PC-3 (cell line): Measurements from ENCODE around the gene ATP5ME. TPM values are rescaled to one million over a fixed set of nuclear protein-coding genes. Genes with fewer than 3 reads are reported as not detected.

ENCODE experiments used
- ATAC-seq: fragments of 200-7000 bp; cut with Tn5 transposase; 2 replicates; pipeline ENCODE4 v1.9.1; 2020; ENCODE audit warnings: mild to moderate bottlenecking, moderate library complexity
- BruUV-seq: library from RNA; stranded (reverse); fragments of 400-500 nt; replicated peaks from 2 replicates; lab custom pipeline; 2021; lab: Mats Ljungman, UMichigan
- CTCF ChIA-PET: fragments of 300-600 bp; sonication (Branson Sonifier 250); formaldehyde crosslinking; loops from one replicate; lab custom pipeline; 2022; ENCODE audit warnings: antibody characterized with exemption; lab: Charles Lee
- POLR2A ChIA-PET: fragments of 300-600 bp; sonication (Branson Sonifier 250); formaldehyde crosslinking; loops from one replicate; lab custom pipeline; 2022; ENCODE audit warnings: antibody characterized with exemption; ENCODE audit not compliant: unreplicated experiment; lab: Charles Lee
- DNase-seq: peaks from one replicate; pipeline ENCODE4 v3.0.0-alpha.2; 2015
- H2AFZ ChIP-seq: fragments of 300-600 bp; sonication (generic); 2 replicates; pipeline ENCODE4 v1.6.0; 2016; ENCODE audit warnings: antibody characterized with exemption, low read length
- H3F3A ChIP-seq: fragments of 300-600 bp; sonication (generic); one replicate; pipeline ENCODE4 v1.6.0; 2017; ENCODE audit warnings: antibody characterized with exemption, low read length, control low read depth, mild to moderate bottlenecking; ENCODE audit not compliant: unreplicated experiment
- H3K27ac ChIP-seq: fragments of 300-600 bp; sonication (generic); 2 replicates; pipeline ENCODE4 v1.5.1; 2016; ENCODE audit warnings: mild to moderate bottlenecking, low read length
- H3K27me3 ChIP-seq: fragments of 300-600 bp; sonication (generic); 2 replicates; pipeline ENCODE4 v1.6.1; 2016; ENCODE audit warnings: low read length, mixed read lengths
- H3K36me3 ChIP-seq: fragments of 300-600 bp; sonication (generic); 2 replicates; pipeline ENCODE4 v1.6.1; 2016; ENCODE audit warnings: low read depth, mixed run types, low read length, mixed read lengths
- H3K4me1 ChIP-seq: fragments of 300-600 bp; sonication (generic); 2 replicates; pipeline ENCODE4 v1.5.1; 2016; ENCODE audit warnings: low read length; ENCODE audit not compliant: insufficient read depth
- H3K4me2 ChIP-seq: fragments of 300-600 bp; sonication (generic); 2 replicates; pipeline ENCODE4 v1.6.0; 2016; ENCODE audit warnings: low read length
- H3K4me3 ChIP-seq: fragments of 300-600 bp; sonication (generic); 2 replicates; pipeline ENCODE4 v1.5.1; 2016; ENCODE audit warnings: mild to moderate bottlenecking, low read length, mixed read lengths
- H3K79me2 ChIP-seq: fragments of 300-600 bp; sonication (generic); 2 replicates; pipeline ENCODE4 v1.6.1; 2017; ENCODE audit warnings: low read length, mixed read lengths
- H3K9ac ChIP-seq: fragments of 300-600 bp; sonication (generic); 2 replicates; pipeline ENCODE4 v1.6.0; 2016; ENCODE audit warnings: mild to moderate bottlenecking, low read length
- H3K9me2 ChIP-seq: fragments of 300-600 bp; sonication (generic); replicated peaks from 2 replicates; pipeline ENCODE4 v1.6.1; 2016; ENCODE audit warnings: mixed run types, low read length, mixed read lengths
- H3K9me3 ChIP-seq: fragments of 300-600 bp; sonication (generic); 2 replicates; pipeline ENCODE4 v1.6.1; 2016; ENCODE audit warnings: low read length, mixed read lengths
- H4K20me1 ChIP-seq: fragments of 300-600 bp; sonication (generic); 2 replicates; pipeline ENCODE4 v1.6.1; 2016; ENCODE audit warnings: low read length, mixed read lengths
- EZH2 ChIP-seq: fragments of 300-600 bp; sonication (generic); IDR thresholded peaks from one replicate; pipeline ENCODE4 v1.6.1; 2017; ENCODE audit warnings: antibody characterized with exemption, mild to moderate bottlenecking, low read length; ENCODE audit not compliant: unreplicated experiment
- EZH2phosphoT487 ChIP-seq: fragments of 300-600 bp; sonication (generic); IDR thresholded peaks from 2 replicates; pipeline ENCODE4 v1.6.1; 2018; ENCODE audit warnings: mild to moderate bottlenecking, antibody characterized with exemption, low read length, borderline replicate concordance
- intact Hi-C: fragments of 100-400 bp; cut with micrococcal nuclease; formaldehyde crosslinking; loops from 2 replicates; pipeline ENCODE4 v1.9.0; 2023
- total RNA-seq: library from RNA; depleted of rRNA; stranded (reverse); fragments of >200 nt; gene quantifications from 2 replicates; pipeline ENCODE4 v1.2.3, GENCODE V29; 2014
- TF ChIP-seq, protein P1 (sequence below): fragments of 300-600 bp; sonication (generic); conservative IDR thresholded peaks from 2 replicates; pipeline ENCODE4 v1.5.1; 2017; ENCODE audit warnings: antibody characterized with exemption, low read depth, mild to moderate bottlenecking, low read length

ATP5ME gene
- total RNA-seq, 1 experiment from 2014 or later: 579 TPM

DNA sequence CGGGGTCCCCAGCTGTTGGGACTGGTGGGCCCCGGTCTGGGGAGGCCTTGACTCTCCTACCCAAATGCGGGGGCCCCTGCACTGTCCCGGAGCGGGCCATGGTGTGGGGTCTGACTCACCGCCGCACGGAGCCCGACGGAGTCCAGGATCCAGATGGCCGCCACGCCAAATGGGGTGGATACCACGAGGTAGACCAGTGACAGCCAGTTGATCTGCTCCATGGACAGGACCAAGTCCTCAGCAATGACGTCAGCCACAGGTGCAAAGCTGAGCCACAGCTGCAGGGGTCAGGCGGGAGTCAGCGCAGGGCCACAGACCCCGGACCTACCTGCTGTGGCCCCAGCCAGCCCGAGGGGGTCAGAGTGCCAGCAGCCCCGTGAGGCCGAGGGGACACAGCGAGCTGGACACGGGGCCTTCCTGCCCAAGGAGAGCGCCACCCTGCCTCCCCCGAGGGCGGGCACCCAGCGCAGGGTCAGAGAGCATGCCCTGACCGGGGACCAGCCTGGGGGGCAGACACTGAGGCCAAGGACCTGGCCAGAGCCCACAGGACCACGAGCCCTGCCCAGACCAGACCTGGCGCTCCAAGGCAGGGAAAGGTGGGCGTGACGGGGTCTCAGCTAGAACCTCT, 12.5 kb upstream of the ATP5ME start:
- no peak for DNase-seq
- Histone ChIP-seq H3K36me3 (no peaks in the 10 kb centered on the region), H3K9me3 (no peaks in the 10 kb centered on the region), H3K4me2 (no peak overlapping the region), H2AFZ (no peak overlapping the region), H3F3A (no peaks in the 10 kb centered on the region), H3K9ac (no peak overlapping the region), H3K27ac (no peak overlapping the region), H3K27me3 (no peaks in the 10 kb centered on the region), H3K79me2 (no peaks in the 10 kb centered on the region), H3K4me1 (peaks cover 16% of the 10 kb centered on the region), H4K20me1 (no peaks in the 10 kb centered on the region), H3K4me3 (no peak overlapping the region), H3K9me2 (no peaks in the 10 kb centered on the region)
- POLR2A ChIA-PET: no interaction called here
- CTCF ChIA-PET: no interaction called here
- TF ChIP-seq, protein P1, sequence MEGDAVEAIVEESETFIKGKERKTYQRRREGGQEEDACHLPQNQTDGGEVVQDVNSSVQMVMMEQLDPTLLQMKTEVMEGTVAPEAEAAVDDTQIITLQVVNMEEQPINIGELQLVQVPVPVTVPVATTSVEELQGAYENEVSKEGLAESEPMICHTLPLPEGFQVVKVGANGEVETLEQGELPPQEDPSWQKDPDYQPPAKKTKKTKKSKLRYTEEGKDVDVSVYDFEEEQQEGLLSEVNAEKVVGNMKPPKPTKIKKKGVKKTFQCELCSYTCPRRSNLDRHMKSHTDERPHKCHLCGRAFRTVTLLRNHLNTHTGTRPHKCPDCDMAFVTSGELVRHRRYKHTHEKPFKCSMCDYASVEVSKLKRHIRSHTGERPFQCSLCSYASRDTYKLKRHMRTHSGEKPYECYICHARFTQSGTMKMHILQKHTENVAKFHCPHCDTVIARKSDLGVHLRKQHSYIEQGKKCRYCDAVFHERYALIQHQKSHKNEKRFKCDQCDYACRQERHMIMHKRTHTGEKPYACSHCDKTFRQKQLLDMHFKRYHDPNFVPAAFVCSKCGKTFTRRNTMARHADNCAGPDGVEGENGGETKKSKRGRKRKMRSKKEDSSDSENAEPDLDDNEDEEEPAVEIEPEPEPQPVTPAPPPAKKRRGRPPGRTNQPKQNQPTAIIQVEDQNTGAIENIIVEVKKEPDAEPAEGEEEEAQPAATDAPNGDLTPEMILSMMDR: no peak
- TF ChIP-seq EZH2 (no peak), EZH2phosphoT487 (no peak)
- ATAC-seq: no peak
- no TSS peak for BruUV-seq
- intact Hi-C loops: no loop called here

DNA sequence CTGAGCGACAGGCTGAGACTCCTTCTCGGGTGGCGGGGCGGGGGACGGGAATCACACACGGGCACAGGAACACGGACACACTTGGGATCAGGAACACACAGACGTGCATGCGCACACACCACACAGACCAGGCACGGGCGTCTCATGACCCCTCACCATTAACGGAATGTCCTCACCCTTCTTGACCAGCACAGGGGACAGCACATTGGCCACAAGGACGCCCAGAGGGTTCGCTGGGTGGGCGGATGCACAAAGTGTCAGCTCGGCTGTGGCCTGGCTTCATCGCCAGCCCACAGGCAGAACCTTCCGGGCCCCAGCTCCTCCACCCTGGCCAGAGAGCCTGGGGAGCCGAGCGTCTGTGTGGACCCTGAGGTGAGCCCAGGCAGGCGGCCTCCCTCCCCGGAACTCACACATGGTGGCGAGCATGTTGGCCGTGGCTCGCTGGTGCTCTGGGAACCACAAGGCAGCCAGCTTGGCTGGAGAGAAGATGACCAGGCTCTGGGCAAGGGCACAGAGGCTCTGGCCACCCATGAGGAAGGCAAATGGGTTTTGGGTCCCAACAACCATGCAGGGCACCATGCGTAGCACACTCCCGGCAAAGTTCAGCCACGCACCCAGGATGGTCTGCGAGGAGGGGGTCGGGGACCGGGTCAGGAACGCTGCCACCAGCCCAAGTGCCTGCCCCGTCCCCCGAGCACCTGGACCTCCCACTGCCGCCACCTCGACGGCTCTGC, 11.8 kb upstream of the ATP5ME start:
- POLR2A ChIA-PET: no interaction called here
- Histone ChIP-seq H3K4me3 (no peak overlapping the region), H3K27me3 (no peaks in the 10 kb centered on the region), H4K20me1 (no peaks in the 10 kb centered on the region), H3K9me2 (no peaks in the 10 kb centered on the region), H3K4me2 (no peak overlapping the region), H3K36me3 (no peaks in the 10 kb centered on the region), H3K27ac (no peak overlapping the region), H3F3A (no peaks in the 10 kb centered on the region), H2AFZ (no peak overlapping the region), H3K9ac (no peak overlapping the region), H3K4me1 (peaks cover 16% of the 10 kb centered on the region), H3K9me3 (no peaks in the 10 kb centered on the region), H3K79me2 (no peaks in the 10 kb centered on the region)
- DNase-seq (no peak), ATAC-seq (no peak)
- TF ChIP-seq, protein P1: no peak
- no peak for TF ChIP-seq EZH2
- TF ChIP-seq EZH2phosphoT487: no peak
- intact Hi-C loops: no loop called here
- BruUV-seq: no TSS peak
- CTCF ChIA-PET: no interaction called here
